Embryonic facial prominence (tissue), 1 donor: ENCODE results near the gene MYL2.
"Not testable (repeated sequence)": the region's sequence is repeated elsewhere in the genome, so short reads cannot be mapped to it uniquely, and the experiment has no call there.

ENCODE experiments used
- DNase-seq: peaks from one replicate; pipeline ENCODE4 v3.0.0-alpha.2; 2016; ENCODE audit errors: extremely low spot score

The MYL2 gene

GRCh38 chr12:110920324-110920910 lies at the start of gene MYL2:
Gene MYL2 (minus strand): TSS chr12:110920579. CDS start chr12:110920529, 50 bp downstream.
- DNase-seq, result no peak

DNA sequence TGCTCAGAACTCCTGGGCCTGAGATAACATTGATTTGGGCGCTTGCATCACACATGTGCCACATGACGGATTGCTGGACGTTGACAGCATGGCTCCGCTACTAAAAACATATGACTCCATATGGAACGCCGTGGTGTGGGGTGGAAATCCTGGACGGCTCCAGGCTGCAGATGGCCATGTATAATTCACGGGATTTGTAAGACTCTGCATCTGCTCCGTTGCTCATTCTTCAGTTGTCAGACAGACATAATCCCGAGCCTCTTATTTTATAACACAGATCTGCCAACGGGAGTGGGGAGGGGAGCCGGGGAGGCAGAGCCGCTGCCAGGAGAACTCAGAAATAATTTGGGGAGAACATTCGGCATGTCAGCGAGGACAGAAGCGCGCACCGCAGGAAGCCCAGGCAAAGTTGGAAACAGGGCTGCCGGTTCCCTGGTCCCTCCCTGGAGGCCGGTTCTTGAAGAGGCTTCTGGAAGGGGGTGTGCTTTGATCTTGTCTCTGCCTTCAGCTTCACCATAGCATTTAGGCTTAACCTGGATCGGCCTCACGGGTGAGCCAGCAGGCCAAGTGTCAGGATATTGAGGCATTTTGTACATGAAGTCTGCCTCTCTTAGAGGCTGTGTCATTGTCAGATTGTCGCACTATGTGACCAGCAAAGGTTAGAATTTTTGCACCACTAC lies 45.8 kb upstream of the MYL2 start:
- DNase-seq, result no peak

DNA sequence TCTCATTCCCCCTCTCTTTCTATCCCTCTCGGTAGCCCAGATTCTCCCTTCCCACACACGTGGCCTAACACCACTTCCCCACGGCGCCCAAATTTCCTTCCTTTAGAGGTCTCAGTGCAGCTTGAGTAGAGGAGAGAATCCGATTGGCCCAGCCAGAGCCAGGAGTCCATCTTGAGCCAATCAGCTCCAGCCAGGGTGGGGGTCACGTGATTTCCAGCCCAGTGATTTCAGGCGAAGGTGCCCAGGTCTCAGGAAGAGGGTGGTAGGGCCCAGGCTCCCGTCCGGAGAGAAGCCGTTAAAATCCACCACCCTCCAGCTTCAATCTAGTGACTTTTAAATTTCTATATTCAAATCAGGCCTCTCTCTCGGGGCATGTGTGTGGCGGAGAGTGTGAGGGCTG lies 45.2 kb upstream of the MYL2 start:
- no peak for DNase-seq

DNA sequence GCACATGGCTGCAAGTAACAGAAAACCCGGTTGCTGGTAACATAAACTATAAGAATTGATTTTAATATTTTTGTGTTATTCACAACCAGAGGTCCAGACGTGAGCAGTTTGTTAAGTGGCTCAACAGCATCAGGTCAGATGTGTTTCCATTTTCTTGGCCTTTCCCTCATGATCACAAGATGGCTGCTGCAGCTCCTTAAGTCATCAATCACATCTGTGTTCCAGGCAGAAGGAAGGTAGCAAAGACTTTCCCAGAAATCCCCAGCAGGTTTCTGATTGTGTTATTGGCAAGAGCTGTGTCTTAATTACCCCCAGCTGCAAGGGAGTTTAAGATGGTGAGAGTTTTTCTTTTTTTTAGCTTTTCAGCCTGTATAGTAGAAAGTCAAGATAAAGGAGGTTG lies 40.4 kb upstream of the MYL2 start:
- no peak for DNase-seq

GRCh38 chr12:110957652-110958051 lies 37.3 kb upstream of the MYL2 start:
- no peak for DNase-seq

DNA sequence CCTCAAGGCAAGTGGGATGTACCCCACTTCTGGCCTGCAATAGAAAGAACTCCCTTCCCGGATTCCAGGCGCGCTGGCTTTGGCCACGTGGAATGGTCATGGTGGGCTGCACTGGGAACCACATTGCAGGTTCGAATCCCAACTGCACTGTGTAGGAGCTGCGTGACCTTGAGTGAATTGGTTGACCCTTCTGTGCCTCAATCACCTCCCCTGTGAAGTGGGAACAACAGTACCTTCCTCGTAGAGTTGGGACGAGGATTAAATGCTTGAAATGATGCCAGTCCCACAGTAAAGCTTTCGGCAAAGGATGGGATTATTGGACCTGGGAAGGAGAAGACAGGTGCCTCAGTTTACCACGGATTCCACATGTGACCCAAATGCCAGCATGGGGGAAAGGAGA lies 36.8 kb upstream of the MYL2 start:
- no peak for DNase-seq

- DNase-seq, result not testable (repeated sequence)
These were observed 30.5 kb upstream of the MYL2 start for GRCh38 chr12:110950867-110951266.

GRCh38 chr12:110950466-110950865 lies 30.1 kb upstream of the MYL2 start:
- not testable (repeated sequence) for DNase-seq

DNA sequence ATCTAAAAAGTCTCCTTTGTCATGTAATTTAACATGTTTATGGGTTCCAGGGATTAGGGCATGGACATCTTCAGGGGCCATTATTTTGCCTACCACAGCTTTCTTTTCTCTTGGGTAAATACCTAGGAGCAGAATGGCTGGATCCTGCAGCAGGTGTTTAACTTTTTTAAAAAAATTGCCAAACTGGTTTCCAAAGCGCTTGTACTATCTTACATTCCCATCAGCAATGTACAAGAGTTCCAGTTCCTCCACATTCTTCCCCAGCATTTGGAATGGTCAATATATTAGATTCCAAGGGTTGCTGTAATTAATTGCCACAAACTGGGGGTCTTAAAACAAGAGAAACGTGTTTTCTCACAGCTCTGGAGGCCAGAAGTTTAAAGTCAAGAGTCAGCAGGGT lies 27.7 kb upstream of the MYL2 start:
- DNase-seq, result no peak

- DNase-seq, result no peak
These were observed 23.0 kb upstream of the MYL2 start for GRCh38 chr12:110943373-110943772.

DNA sequence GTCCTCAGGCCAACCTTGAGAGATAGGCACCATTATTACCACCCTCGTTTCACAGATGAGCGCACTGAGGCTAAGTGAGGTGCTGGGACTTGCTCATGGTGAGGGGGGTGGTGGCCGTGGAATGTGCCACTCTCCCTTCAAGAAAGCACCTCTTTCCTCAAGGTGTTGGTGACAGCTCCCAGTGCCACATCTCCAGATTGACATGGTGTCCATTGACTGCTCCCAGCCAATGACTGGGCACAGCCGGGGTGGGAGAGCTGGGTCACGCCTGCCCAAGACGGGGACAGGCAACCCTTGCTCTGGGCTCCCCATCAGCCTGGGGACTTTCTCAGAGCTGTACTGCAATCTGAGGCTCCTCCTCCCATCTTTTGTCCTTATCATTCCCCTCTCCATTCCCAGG lies 21.0 kb upstream of the MYL2 start:
- DNase-seq, result no peak

DNA sequence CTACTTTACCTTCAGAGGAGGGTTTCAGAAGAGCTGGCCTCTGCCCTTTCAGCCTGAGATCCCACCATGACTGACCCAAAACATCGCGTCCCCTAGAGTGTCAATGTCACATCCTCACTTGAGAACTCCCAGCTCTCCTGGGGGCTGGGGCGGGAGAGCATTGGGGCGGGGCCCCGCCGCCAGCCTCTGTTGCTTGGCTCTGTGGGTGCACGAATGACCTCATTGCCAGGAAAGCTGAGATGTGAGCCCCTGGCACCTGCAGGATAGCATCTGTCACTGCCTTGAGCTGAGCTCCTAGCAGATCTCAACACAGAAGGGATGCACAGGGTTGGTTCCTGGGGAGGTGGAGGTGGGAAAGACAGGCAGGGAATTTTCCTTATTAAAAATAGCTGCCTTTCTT lies 20.6 kb upstream of the MYL2 start:
- DNase-seq, result no peak

- DNase-seq, result no peak
These were observed 19.9 kb upstream of the MYL2 start for GRCh38 chr12:110940296-110940695.

GRCh38 chr12:110937104-110937641 lies 16.8 kb upstream of the MYL2 start:
- DNase-seq, result no peak

DNA sequence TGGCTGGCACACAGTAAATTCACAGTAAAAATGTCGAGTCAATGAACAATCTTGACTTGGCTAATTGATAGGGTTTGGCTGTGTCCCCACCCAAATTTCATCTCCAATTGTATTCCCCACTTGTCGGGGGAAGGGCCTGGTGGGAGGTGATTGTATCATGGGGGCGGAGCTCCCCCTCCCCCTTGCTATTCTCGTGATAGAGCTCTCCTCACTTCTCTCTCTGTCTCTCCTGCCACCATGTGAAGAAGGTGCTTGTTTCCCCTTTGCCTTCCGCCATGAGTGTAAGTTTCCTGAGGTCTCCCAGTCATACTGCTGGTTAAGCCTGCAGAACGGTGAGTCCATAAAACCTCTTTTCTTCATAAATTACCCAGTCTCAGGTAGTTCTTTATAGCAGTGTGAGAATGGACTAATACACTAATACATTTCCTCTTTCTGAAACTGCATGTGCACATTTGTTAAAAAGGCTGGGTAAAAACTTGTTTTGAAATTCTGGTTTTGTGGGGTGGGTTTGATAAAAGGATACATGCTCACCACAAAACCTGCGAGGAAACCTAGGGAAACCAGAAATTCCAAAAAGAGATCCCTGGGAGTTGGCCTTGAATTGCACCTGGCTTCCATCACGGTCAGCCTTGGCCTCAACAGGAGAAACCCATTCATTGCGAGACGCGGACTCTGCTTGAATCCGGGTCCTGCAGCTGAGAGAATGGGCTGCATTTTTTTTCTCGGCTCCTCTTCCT lies 16.2 kb upstream of the MYL2 start:
- DNase-seq, result no peak

DNA sequence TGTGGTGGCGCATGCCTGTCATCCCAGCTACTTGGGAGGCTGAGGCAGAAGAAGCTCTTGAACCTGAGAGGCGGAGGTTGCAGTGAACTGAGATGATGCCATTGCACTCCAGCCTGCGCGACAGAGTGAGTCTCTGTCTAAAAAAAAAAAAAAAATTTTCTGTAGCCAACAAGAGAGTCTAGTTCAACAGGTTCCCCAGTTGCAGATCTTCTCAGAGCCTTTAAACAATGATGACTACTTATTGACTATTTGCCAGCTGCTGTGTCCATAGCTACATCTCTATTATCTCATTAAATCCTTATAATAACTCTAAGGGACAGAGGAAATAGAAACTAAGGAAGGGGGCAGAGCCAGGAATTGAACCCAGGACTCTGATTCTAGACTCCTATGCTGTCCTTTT lies 15.2 kb upstream of the MYL2 start:
- no peak for DNase-seq

DNA sequence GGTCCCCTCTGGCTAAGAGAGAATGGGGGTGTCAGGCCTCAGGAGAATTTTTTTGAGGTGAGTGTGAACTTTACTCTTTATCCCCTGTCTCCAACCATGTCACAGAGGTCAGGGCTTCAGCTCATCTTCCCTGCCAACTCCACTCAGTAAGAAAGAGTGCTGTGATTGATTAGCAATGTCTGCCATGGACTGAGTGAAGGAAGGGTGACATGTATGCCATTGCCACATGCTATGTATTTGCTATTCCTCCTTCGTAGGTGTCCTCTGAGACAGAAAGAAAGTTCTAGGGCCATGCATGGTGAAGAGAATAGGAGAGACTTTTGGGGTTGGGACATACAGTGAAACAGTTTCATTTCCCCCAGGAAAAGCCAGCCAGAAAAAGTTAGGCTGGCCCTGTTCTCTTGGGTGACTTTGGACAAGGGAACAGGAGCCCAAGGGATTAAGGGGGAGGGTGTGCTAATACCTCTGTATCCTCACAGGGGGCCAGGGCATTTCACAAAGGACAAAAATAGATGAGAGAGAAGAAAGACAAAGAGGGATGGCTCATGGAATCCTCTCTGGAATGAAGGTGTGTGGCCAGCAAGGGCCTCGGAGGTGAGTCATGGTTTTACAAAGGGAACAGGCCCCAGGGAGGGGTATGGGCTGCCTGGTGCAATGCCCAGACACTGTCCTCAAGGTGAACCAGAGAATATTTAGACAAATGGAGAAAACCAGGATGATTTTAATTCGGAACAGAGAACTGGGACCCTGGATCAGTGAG lies 13.9 kb upstream of the MYL2 start:
- DNase-seq, result no peak

DNA sequence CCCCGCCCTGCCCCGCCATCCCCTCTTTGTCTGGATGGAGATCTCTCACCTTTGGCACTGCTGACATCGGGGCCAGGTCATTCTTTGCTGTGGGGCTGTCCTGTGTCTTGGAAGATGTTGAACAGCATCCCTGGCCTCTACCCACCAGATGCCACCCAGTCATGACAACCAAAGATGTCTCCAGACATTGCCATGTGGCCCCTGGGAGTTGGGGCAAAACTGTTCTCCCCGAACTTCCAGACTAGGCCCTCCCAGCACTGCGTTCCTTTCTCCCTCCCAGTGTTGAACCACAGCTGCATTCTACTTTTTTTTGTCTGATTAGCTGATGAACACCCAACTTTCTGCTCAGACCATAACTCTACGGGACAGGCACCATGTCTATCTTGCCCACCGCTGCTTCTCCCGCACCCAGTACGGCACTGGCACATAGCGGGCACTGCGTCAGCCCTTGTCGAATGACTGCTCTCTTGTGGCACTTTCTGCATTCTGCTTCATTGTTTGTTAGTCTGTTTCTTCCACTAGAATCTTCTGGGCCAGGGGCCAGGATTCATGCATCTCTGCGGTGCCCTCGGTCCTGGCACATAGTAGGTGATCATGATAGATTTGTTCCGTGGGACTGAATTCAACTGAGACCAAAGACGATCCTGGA lies 13.1 kb upstream of the MYL2 start:
- DNase-seq, result no peak

GRCh38 chr12:110932046-110932445 lies 11.7 kb upstream of the MYL2 start:
- DNase-seq, result no peak

GRCh38 chr12:110931315-110931728 lies 10.9 kb upstream of the MYL2 start:
- no peak for DNase-seq
